CD4-positive, alpha-beta T cell treated with Interleukin-10 for 1 hour (primary cell): Measurements from ENCODE around the gene THOC2.
"Not testable (repeated sequence)": the region's sequence is repeated elsewhere in the genome, so short reads cannot be mapped to it uniquely, and the experiment has no call there.

Experiments
- DNase-seq: peaks from one replicate; pipeline ENCODE4 v3.0.0-alpha.2; 2020

THOC2 gene

GRCh38 chrX:123663720-123664119 lies 69.1 kb downstream of the THOC2 start:
- DNase-seq = not testable (repeated sequence)

DNA sequence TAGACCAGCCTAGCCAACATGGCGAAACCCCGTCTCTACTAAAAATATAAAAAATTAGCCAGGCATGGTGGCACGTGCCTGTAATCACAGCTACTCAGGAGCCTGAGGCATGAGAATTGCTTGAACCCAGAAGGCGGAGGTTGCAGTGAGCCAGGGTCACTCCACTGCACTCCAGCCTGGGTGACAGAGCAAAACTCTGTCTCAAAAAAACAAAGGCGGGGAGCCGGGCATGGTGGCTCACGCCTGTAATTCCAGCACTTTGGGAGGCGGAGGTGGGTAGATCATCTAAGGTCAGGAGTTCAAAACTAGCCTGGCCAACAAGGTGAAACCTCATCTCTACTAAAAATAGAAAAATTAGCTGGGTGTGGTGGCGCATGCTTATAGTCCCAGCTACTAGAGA lies 76.3 kb downstream of the THOC2 start:
- not testable (repeated sequence) for DNase-seq

- not testable (repeated sequence) for DNase-seq
Measured at GRCh38 chrX:123648811-123649181, 84.1 kb downstream of the THOC2 start.

DNA sequence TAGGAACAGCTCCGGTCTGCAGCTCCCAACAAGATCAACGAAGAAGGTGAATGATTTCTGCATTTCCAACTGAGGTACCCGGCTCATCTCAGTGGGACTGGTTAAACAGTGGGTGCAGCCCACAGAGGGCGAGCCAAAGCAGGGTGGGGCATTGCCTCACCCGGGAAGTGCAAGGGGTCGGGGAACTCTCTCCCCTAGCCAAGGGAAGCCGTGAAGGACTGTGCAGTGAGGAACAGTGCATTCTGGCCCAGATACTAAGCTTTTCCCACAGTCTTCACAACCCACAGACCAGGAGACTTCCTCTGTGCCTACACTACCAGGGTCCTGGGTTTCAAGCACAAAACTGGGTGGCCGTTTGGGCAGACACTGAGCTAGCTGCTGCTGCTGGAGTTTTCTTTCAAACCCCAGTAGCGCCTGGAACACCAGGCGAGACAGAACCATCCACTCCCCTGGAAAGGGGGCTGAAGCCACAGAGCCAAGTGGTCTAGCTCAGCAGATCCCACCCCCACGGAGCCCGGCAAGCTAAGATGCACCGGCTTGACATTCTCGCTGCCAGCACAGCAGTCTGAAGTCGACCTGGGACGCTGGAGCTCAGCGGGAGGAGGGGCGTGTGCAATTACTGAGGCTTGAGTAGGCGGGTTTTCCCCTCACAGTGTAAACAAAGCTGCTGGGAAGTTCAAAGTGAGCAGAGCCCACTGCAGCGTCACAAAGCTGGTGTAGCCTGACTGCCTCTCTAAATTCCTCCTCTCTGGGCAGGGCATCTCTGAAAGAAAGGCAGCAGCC lies 84.6 kb downstream of the THOC2 start:
- DNase-seq = no peak

DNA sequence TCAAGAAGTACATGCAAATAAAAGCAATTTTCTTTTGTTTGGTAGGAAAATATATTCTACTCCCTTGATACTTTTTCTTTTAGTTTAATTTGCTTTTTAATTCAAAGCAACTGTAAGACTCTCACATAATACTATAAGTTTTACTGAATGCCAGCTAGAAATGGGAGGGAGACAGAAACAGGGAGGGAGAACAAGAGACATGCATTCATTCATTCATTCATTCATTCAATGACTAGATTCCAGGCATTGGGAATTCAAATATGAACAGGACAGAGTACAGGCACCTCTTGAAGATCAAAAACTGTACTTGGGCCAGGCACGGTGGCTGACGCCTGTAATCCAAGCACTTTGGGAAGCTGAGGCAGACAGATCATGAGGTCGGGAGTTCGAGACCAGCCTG lies 85.6 kb downstream of the THOC2 start:
- no peak for DNase-seq

GRCh38 chrX:123629502-123629901 lies 103.3 kb downstream of the THOC2 start:
- DNase-seq = no peak

DNA sequence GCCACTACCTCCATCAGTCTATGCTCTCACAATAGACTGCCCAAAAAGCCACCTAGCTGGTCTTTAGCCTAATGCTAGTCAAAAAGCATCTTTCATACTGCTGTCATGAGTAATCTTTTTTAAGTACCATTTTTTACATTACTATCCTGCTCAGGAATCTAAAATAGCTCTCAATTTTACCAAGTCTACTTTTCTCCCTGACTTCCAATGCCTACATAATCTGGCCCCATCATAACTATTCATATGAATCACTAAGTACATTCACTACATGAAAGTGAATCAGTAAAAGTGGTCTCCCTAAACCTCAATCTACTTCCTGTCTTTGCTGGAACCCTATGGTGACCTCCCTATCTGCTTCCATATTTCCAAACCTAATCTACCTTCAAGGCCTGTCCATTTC lies 105.9 kb downstream of the THOC2 start:
- DNase-seq = no peak

GRCh38 chrX:123625952-123626351 lies 106.9 kb downstream of the THOC2 start:
- no peak for DNase-seq

GRCh38 chrX:123625477-123625876 lies 107.4 kb downstream of the THOC2 start:
- no peak for DNase-seq

DNA sequence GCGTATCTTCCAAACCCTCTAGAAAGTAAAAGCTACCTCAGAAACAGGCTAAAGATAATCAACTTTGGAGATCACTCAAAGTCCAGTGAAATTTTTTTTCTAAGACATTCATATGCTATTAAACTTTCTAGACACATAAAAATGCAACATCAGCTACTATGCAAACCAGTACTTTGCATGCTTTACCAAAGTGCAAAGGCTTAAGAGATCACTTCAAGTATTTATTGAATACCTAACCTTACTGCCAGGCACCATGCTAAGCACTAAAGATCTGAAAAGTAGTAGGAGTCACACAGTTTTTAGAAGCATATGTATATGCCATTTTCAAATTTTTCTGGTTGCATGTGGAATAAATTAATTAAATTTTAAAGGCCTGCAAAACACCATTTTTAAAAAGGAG lies 115.8 kb downstream of the THOC2 start:
- no peak for DNase-seq

DNA sequence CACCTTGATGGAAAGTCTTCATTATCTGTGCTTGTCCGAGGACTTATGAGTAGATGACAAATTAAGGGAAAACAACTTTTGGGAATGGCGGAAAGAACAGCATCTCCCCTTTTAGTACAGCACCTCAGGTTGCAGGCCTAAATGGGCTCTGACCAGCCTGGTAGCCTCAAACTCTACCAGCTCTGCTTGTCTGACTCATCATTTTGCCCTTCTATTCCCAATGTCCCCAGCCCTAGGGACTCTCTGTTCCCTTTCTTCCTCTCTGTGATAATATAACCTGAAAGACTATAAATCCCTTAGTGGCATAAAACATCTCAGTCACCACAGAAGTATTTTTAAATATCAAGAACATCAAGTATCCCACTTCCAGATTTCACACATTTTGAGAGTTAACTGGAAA lies 121.9 kb downstream of the THOC2 start:
- no peak for DNase-seq

DNA sequence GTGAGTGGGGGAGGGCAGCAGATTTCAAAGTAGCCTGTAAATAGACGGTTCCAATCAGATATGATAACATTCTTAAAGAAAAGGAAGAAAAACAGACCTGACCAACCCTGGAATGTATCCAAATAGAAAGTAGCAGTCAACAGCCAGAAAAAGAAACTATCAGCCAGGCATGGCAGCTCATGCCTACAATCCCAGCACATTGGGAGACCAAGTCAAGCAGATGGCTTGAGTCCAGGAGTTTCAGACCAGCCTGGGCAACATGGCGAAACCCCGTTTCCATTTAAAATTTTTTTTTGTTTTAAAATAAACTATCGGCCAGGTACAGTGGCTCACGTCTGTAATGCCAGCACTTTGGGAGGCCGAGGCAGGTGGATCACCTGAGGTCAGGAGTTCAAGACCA lies 125.0 kb downstream of the THOC2 start:
- DNase-seq = no peak

- no peak for DNase-seq
Measured at GRCh38 chrX:123607270-123607669, 125.6 kb downstream of the THOC2 start.

- DNase-seq = no peak
Measured at GRCh38 chrX:123603491-123603890, 129.4 kb downstream of the THOC2 start.

DNA sequence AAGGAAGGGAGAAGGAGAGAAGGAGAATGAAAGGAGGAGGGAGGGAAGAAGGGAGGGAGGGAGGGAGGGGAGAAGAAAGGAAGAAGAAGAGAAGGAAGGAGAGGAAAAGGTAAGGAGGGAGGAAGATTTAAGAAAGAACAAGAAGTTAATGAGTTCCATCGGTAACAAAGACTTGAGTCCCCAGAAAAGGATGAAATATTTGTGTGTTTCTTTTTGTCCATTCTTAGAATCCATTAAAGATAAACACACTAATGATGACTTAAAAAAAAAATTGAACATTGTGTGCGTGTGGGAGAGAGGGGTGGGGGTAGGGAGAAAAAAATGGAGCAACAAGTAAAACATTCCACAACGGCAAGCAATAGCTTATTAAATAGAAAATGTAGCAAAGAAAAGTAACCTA lies 131.4 kb downstream of the THOC2 start:
- DNase-seq = no peak

DNA sequence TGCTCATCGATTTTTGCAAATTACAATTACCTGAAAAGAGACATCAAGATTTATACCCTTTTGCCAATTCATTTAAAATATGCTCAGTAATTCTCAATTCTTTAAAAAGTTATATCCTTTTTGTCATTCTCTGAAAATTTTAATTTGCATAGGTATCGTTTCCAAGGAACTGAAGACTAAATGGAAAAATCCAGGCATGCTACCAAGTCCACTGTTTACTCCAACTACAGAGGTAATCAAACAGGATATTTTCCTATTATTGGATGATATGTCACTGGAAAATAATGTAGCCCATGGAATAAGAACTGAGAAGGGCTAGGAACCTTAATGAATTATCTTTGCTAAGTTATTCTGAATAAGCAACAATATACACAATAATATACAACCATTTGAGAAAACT lies 132.7 kb downstream of the THOC2 start:
- DNase-seq = no peak

DNA sequence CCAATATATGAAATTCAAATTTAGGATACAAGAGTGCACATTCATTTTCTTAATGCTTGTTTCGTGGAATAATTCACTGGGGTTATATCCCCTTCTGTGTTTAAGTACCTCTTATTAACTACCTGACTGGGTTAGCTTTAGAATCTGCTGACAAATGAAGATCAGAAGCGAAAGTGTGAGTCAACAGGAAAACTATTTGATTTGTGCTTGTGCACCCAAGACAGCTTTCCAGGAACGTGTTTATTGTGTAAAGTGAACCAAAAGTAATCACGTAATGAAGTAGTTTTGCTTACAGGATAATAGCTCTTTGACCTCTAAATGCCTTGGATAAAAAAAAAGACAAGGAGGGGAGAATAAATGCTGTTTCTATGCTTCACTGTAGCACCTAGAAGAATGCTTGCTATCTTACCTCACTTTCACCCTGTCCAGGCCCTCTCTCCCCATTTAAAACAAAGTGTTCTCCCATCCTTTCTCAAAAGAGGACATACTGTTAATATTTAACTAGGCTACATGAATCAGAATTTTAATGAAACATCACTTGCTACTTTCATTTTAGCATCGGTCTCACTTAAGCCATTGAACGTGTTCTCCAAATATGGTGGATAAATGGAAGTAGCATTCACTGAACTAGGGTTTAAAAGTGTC lies 141.9 kb downstream of the THOC2 start:
- DNase-seq = no peak

GRCh38 chrX:123588723-123589122 lies 144.1 kb downstream of the THOC2 start:
- no peak for DNase-seq

DNA sequence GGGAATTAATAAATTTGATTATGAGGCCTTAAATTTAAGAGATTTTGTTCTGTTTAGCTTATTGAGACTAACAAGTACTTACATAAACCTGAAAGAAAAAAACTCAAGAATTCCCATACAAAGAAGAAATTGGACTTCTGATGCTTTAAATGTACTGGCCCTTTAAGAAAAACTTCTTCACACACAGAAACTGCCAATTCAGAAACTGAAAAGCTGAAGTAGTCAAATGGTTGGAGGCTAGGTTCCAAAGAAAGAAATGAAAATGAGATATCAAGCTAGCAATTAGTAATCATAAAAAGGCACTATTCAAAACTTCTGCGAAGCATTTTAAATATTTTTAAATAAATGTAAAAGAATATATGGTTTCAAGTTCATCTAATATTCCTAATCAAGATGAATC lies 151.3 kb downstream of the THOC2 start:
- no peak for DNase-seq

DNA sequence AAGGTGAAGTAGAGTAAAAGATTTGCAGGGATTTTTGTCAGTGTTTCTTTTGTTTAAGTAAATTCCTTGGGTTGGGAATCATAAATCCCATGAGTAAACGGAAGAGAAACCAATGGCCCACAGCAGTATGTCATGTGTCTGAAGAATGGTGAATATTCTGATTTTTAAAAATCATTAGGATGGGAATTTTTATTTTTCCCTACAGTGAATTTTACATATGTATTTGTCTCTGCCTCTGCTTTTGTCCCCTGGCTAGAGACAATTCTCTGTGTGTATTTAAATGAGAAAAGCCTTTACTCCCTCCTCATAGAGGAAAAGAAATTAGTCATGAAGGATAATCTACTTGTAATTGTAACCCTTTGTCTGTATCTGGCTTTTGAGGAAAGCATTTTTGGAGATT lies 152.1 kb downstream of the THOC2 start:
- DNase-seq = no peak

DNA sequence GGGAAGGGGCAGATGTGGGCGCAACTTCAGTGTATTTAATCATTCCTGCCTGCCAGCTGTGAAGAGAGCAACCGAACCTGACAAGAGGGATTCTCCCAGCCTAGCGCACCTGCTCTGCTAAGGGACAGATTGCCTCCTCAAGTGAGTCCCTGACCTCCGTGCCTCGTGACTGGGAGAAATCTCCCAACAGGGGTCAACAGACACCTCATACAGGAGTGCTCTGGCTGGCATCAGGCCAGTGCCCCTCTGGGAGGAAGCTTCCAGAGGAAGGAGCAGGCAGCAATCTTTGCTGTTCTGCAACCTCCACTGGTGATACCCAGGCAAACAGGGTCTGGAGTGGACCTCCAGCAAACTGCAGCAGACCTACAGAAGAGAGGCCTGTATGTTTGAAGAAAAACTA lies 158.8 kb downstream of the THOC2 start:
- not testable (repeated sequence) for DNase-seq

DNA sequence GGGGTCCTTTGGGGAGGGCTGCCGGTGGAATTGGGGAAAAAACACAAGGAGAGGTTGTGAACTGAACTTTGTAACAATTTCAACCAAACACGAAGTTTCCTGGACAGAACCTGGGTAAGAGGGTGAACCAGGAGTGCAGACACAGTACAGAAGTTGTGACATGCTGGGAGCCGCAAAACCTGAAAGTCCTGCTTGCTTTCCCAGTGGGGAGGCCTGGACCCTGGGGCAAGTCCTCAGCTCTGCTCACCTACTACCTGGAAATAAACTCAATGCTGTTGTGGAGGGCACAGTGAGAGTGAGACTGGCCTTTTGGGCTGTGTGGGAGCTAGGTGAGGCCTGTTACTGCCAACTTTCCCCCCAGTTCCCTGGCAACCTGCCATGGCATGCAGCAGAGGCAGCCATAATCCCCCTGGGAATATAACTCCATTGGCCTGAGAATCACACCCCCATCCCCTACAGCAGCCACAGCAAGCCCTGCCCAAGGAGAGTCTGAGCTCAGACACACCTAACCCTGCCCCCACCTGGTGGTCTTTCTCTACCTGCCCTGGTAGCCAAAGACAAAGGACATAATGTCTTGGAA lies 162.8 kb downstream of the THOC2 start:
- DNase-seq = no peak

GRCh38 chrX:123563167-123563566 lies 169.7 kb downstream of the THOC2 start:
- DNase-seq = no peak

DNA sequence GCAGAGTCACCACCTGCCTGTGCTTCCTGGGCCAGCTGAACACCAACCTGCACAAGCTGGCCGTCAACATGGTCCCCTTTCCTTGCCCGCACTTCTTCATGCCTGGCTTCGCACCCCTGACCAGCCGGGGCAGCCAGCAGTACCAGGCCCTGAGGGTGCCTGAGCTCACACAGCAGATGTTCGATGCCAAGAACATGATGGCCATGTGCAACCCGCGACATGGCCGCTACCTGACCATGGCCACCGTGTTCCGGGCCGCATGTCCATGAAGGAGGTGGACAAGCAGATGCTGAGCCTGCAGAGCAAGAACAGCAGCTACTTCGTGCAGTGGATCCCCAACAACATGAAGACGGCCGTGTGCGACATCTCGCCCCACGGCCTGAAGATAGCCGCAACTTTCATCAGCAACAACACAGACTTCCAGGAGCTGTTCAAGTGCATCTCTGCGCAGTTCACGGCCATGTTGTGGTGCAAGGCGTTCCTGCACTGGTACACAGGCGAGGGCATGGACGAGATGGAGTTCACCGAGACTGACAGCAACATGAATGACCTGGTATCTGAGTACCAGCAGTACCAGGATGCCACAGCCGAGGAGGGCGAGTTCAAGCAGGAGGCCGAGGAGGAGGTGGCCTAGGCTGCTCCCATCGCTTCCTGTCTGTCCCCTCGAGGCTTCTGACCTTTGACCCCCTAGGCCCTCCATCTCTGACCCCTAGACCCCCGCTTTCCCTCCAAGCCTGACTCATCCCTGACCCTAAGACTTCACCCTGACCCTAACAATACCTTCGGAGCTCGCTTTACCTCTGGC lies 170.3 kb downstream of the THOC2 start:
- DNase-seq = no peak
